ENCODE data around the gene LSM10. TPM values are rescaled to one million over a fixed set of nuclear protein-coding genes. Genes with fewer than 3 reads are reported as not detected.

The LSM10 gene
- total RNA-seq, 1 donor from 2014 or later = 57.5 TPM

- intact Hi-C loops (cut with micrococcal nuclease) = no loop called here
- Mint-ChIP-seq H3K27me3 (ENCODE audit: insufficient read depth) (no peaks in the 10 kb centered on the region), H3K27ac (no peak overlapping the region), H3K4me3 (no peak overlapping the region), H3K4me1 (ENCODE audit: low read depth) (peaks cover 17% of the 10 kb centered on the region), H3K36me3 (ENCODE audit: low read depth) (peaks cover 33% of the 10 kb centered on the region), H3K9me3 (no peaks in the 10 kb centered on the region)
- DNase-seq (ENCODE audit: low spot score) = no peak
These were observed 44.5 kb downstream of the LSM10 start for GRCh38 chr1:36352910-36353878.

GRCh38 chr1:36352125-36352909 is 45.4 kb downstream of the LSM10 start:
- no peak for DNase-seq (ENCODE audit: low spot score)
- H3K27me3 Mint-ChIP-seq (ENCODE audit: insufficient read depth) = no peaks in the 10 kb centered on the region
- no peak overlapping the region for H3K27ac Mint-ChIP-seq
- no peaks in the 10 kb centered on the region for H3K9me3 Mint-ChIP-seq
- intact Hi-C loops (cut with micrococcal nuclease) = no loop called here
- H3K4me1 Mint-ChIP-seq (ENCODE audit: low read depth) = peaks cover 17% of the 10 kb centered on the region
- peaks cover 30% of the 10 kb centered on the region for H3K36me3 Mint-ChIP-seq (ENCODE audit: low read depth)
- no peak overlapping the region for H3K4me3 Mint-ChIP-seq

- no peak for DNase-seq (ENCODE audit: low spot score)
- Mint-ChIP-seq H3K36me3 (ENCODE audit: low read depth) (peaks cover 33% of the 10 kb centered on the region), H3K9me3 (no peaks in the 10 kb centered on the region), H3K27me3 (ENCODE audit: insufficient read depth) (no peaks in the 10 kb centered on the region), H3K4me1 (ENCODE audit: low read depth) (peaks cover 17% of the 10 kb centered on the region), H3K27ac (no peak overlapping the region), H3K4me3 (no peak overlapping the region)
- intact Hi-C loops (cut with micrococcal nuclease) = no loop called here
These were observed 46.3 kb downstream of the LSM10 start for GRCh38 chr1:36351227-36351977.

- Mint-ChIP-seq H3K27me3 (ENCODE audit: insufficient read depth) (no peaks in the 10 kb centered on the region), H3K4me1 (ENCODE audit: low read depth) (peaks cover 17% of the 10 kb centered on the region), H3K27ac (peak overlapping the region; percentile 80), H3K9me3 (no peaks in the 10 kb centered on the region), H3K36me3 (ENCODE audit: low read depth) (peaks cover 30% of the 10 kb centered on the region), H3K4me3 (no peak overlapping the region)
- DNase-seq (ENCODE audit: low spot score) = no peak
- intact Hi-C loops (cut with micrococcal nuclease) = no loop called here
These were observed 47.0 kb downstream of the LSM10 start for GRCh38 chr1:36350659-36351226.

- H3K9me3 Mint-ChIP-seq = no peaks in the 10 kb centered on the region
These were observed 47.9 kb downstream of the LSM10 start for GRCh38 chr1:36349839-36350238.

GRCh38 chr1:36349241-36349671 is 48.5 kb downstream of the LSM10 start:
- Mint-ChIP-seq H3K4me3 (no peak overlapping the region), H3K36me3 (ENCODE audit: low read depth) (peaks cover 27% of the 10 kb centered on the region), H3K27ac (no peak overlapping the region), H3K9me3 (no peaks in the 10 kb centered on the region), H3K27me3 (ENCODE audit: insufficient read depth) (no peaks in the 10 kb centered on the region), H3K4me1 (ENCODE audit: low read depth) (peaks cover 17% of the 10 kb centered on the region)
- no peak for DNase-seq (ENCODE audit: low spot score)
- intact Hi-C loops (cut with micrococcal nuclease) = no loop called here

More at GRCh38 chr1:36349839-36350238, 47.9 kb downstream of the LSM10 start:
- H3K4me1 Mint-ChIP-seq (ENCODE audit: low read depth) = peaks cover 17% of the 10 kb centered on the region
- intact Hi-C loops (cut with micrococcal nuclease) = no loop called here
- no peak overlapping the region for H3K27ac Mint-ChIP-seq
- DNase-seq (ENCODE audit: low spot score) = no peak
- no peak overlapping the region for H3K4me3 Mint-ChIP-seq
- H3K36me3 Mint-ChIP-seq (ENCODE audit: low read depth) = peaks cover 30% of the 10 kb centered on the region
- no peaks in the 10 kb centered on the region for H3K27me3 Mint-ChIP-seq (ENCODE audit: insufficient read depth)

- Mint-ChIP-seq H3K4me3 (no peak overlapping the region), H3K36me3 (ENCODE audit: low read depth) (peaks cover 22% of the 10 kb centered on the region), H3K9me3 (no peaks in the 10 kb centered on the region), H3K27me3 (ENCODE audit: insufficient read depth) (no peaks in the 10 kb centered on the region), H3K27ac (no peak overlapping the region), H3K4me1 (ENCODE audit: low read depth) (peaks cover 16% of the 10 kb centered on the region)
- intact Hi-C loops (cut with micrococcal nuclease) = no loop called here
- DNase-seq (ENCODE audit: low spot score) = no peak
These were observed 50.9 kb downstream of the LSM10 start for GRCh38 chr1:36346741-36347370.

- intact Hi-C loops (cut with micrococcal nuclease) = no loop called here
- H3K4me3 Mint-ChIP-seq = no peak overlapping the region
- no peaks in the 10 kb centered on the region for H3K27me3 Mint-ChIP-seq (ENCODE audit: insufficient read depth)
- DNase-seq (ENCODE audit: low spot score) = no peak
- no peaks in the 10 kb centered on the region for H3K9me3 Mint-ChIP-seq
- no peak overlapping the region for H3K27ac Mint-ChIP-seq
- H3K4me1 Mint-ChIP-seq (ENCODE audit: low read depth) = peaks cover 2% of the 10 kb centered on the region
- H3K36me3 Mint-ChIP-seq (ENCODE audit: low read depth) = peaks cover 19% of the 10 kb centered on the region
These were observed 52.4 kb downstream of the LSM10 start for GRCh38 chr1:36345353-36345752.

- H3K27ac Mint-ChIP-seq = no peak overlapping the region
- intact Hi-C loops (cut with micrococcal nuclease) = no loop called here
- DNase-seq (ENCODE audit: low spot score) = no peak
- peaks cover 4% of the 10 kb centered on the region for H3K4me1 Mint-ChIP-seq (ENCODE audit: low read depth)
- peaks cover 19% of the 10 kb centered on the region for H3K36me3 Mint-ChIP-seq (ENCODE audit: low read depth)
- no peaks in the 10 kb centered on the region for H3K9me3 Mint-ChIP-seq
- H3K27me3 Mint-ChIP-seq (ENCODE audit: insufficient read depth) = no peaks in the 10 kb centered on the region
- no peak overlapping the region for H3K4me3 Mint-ChIP-seq
These were observed 53.4 kb downstream of the LSM10 start for GRCh38 chr1:36344395-36344680.

- peaks cover 9% of the 10 kb centered on the region for H3K4me1 Mint-ChIP-seq (ENCODE audit: low read depth)
These were observed 53.9 kb downstream of the LSM10 start for GRCh38 chr1:36343651-36344394.

More at GRCh38 chr1:36343651-36344394, 53.9 kb downstream of the LSM10 start:
- Mint-ChIP-seq H3K4me3 (no peak overlapping the region), H3K9me3 (no peaks in the 10 kb centered on the region), H3K27ac (no peak overlapping the region), H3K27me3 (ENCODE audit: insufficient read depth) (no peaks in the 10 kb centered on the region), H3K36me3 (ENCODE audit: low read depth) (peaks cover 19% of the 10 kb centered on the region)
- intact Hi-C loops (cut with micrococcal nuclease) = no loop called here
- no peak for DNase-seq (ENCODE audit: low spot score)
